Daoy (cell line): ENCODE data around the gene CENPS. TPM values are rescaled to one million over a fixed set of nuclear protein-coding genes. Genes with fewer than 3 reads are reported as not detected.

Experiments used
- total RNA-seq: library from RNA; depleted of rRNA; stranded (reverse); fragments of >200 nt; shearing (Covaris generic); gene quantifications from 2 replicates; pipeline ENCODE4 v1.2.3, GENCODE V29; 2014; rRNA removed

The CENPS gene
- total RNA-seq, 1 experiment from 2014 or later = 19.1 TPM

Other genes starting within 250 kb of the CENPS start
- 19.0 and 21.9 TPM in 2 replicates for gene KIF1B, start 219.9 kb upstream of the CENPS start, total RNA-seq
- gene PGD, start 31.4 kb upstream of the CENPS start, total RNA-seq = 78.7 and 82.7 TPM in 2 replicates
- gene CORT, start 19.6 kb downstream of the CENPS start, total RNA-seq = 0.51 TPM in 1 of 2 replicates, not detected in the other
- 38.5 and 43.9 TPM in 2 replicates for gene DFFA, start 42.1 kb downstream of the CENPS start, total RNA-seq
- gene PEX14, start 44.5 kb downstream of the CENPS start, total RNA-seq = 10.9 and 22.6 TPM in 2 replicates